Measurements from ENCODE around the gene IFRD1. TPM values are rescaled to one million over a fixed set of nuclear protein-coding genes. Genes with fewer than 3 reads are reported as not detected.

IFRD1 gene
- total RNA-seq (2022) (116 and 123 TPM in 2 replicates), Bru-seq, nascent RNA (percentile 93 among the genes with signal in this experiment), BruChase-seq, experiment 1, labeled RNA remaining after a 6-hour chase (percentile 89 among the genes with signal in this experiment), BruChase-seq, experiment 2, labeled RNA remaining after a 2-hour chase (percentile 90 among the genes with signal in this experiment)
- long read RNA-seq, transcript IFRD1-202 (12 exons, 2,290 nt) = major isoform, 250 of 275 reads
- long read RNA-seq, partial matches to known transcripts = 6 of 275 reads
- long read RNA-seq, other reads (novel, unspliced or antisense) = 15 of 275 reads

GRCh38 chr7:112449902-112450806 lies at the start of gene IFRD1:
Gene IFRD1, plus strand, starts transcription at chr7:112450460. Its CDS starts 229 bp downstream, at chr7:112450689.
- TSS peak; percentile 30 for BruUV-seq (replicated peaks)
- intact Hi-C loops (cut with micrococcal nuclease) = loop anchor here (1.0 to 2.0 kb wide), 3 partner anchors 27 to 245 kb away; no protein-coding TSS in a partner anchor
- Mint-ChIP-seq H3K36me3 (ENCODE audit: insufficient read depth, unreplicated experiment) (peaks cover 16% of the 10 kb centered on the region), H3K4me3 (ENCODE audit: unreplicated experiment) (peak within 1 kb of the TSS; percentile 97), H3K27ac (ENCODE audit: low read depth, unreplicated experiment) (peak within 1 kb of the TSS; percentile 97), H3K27me3 (ENCODE audit: insufficient read depth, unreplicated experiment) (no peaks in the 10 kb centered on the region), H3K4me1 (ENCODE audit: insufficient read depth, unreplicated experiment) (peaks cover 26% of the 10 kb centered on the region), H3K9me3 (ENCODE audit: unreplicated experiment) (no peaks in the 10 kb centered on the region)
- no peak for TF ChIP-seq CTCF (IDR thresholded peaks at IDR 0.05; ENCODE audit: unreplicated experiment)
- CTCF ChIA-PET = interaction anchor here (0.6 to 4.6 kb wide), 11 partner anchors 12 to 697 kb away, joined by 3 to 54 read pairs (median 4); no protein-coding TSS in a partner anchor
- peak; percentile 99 for DNase-seq (ENCODE audit: unreplicated experiment)
- POLR2A ChIA-PET = interaction anchor here (0.5 to 8.5 kb wide), 38 partner anchors 9 to 1528 kb away, joined by 3 to 255 read pairs (median 4); partner anchors contain the start of genes DOCK4, LSMEM1, TMEM168 and ZNF277

- no peak for TF ChIP-seq CTCF (IDR thresholded peaks at IDR 0.05; ENCODE audit: unreplicated experiment)
- H3K9me3 Mint-ChIP-seq (ENCODE audit: unreplicated experiment) = no peaks in the 10 kb centered on the region
- no peak overlapping the region for H3K27ac Mint-ChIP-seq (ENCODE audit: low read depth, unreplicated experiment)
- BruUV-seq (replicated peaks) = no TSS peak
- no peak overlapping the region for H3K4me3 Mint-ChIP-seq (ENCODE audit: unreplicated experiment)
- H3K27me3 Mint-ChIP-seq (ENCODE audit: insufficient read depth, unreplicated experiment) = no peaks in the 10 kb centered on the region
- no peak for DNase-seq (ENCODE audit: unreplicated experiment)
- no peaks in the 10 kb centered on the region for H3K36me3 Mint-ChIP-seq (ENCODE audit: insufficient read depth, unreplicated experiment)
- intact Hi-C loops (cut with micrococcal nuclease) = no loop called here
- H3K4me1 Mint-ChIP-seq (ENCODE audit: insufficient read depth, unreplicated experiment) = peaks cover 10% of the 10 kb centered on the region
- CTCF ChIA-PET = interaction anchor here (0.6 to 1.1 kb wide), 3 partner anchors 92 to 641 kb away, joined by 3 to 4 read pairs (median 3); no protein-coding TSS in a partner anchor
- POLR2A ChIA-PET = interaction anchor here (0.6 kb wide), 1 partner anchor 199 kb away, joined by 3 read pairs; no protein-coding TSS in a partner anchor
Measured at GRCh38 chr7:112404321-112404720, 45.9 kb upstream of the IFRD1 start.

- intact Hi-C loops (cut with micrococcal nuclease) = no loop called here
- Mint-ChIP-seq H3K27ac (ENCODE audit: low read depth, unreplicated experiment) (no peak overlapping the region), H3K4me3 (ENCODE audit: unreplicated experiment) (no peak overlapping the region), H3K4me1 (ENCODE audit: insufficient read depth, unreplicated experiment) (peaks cover 11% of the 10 kb centered on the region), H3K27me3 (ENCODE audit: insufficient read depth, unreplicated experiment) (no peaks in the 10 kb centered on the region), H3K36me3 (ENCODE audit: insufficient read depth, unreplicated experiment) (no peaks in the 10 kb centered on the region), H3K9me3 (ENCODE audit: unreplicated experiment) (no peaks in the 10 kb centered on the region)
- no peak for DNase-seq (ENCODE audit: unreplicated experiment)
- TF ChIP-seq CTCF (IDR thresholded peaks at IDR 0.05; ENCODE audit: unreplicated experiment) = no peak
- CTCF ChIA-PET = interaction anchor here (0.6 to 1.4 kb wide), 3 partner anchors 9 to 642 kb away, joined by 3 to 5 read pairs (median 4); no protein-coding TSS in a partner anchor
- POLR2A ChIA-PET = interaction anchor here (1.0 kb wide), 1 partner anchor 178 kb away, joined by 3 read pairs; no protein-coding TSS in a partner anchor
- no TSS peak for BruUV-seq (replicated peaks)
Measured at GRCh38 chr7:112405286-112405685, 45.0 kb upstream of the IFRD1 start.
